SK-N-SH (cell line): ENCODE measurements around the gene CNTNAP2.

Source experiments
- CTCF ChIP-seq: fragments of 200-600 bp; sonication (generic); IDR thresholded peaks from 2 replicates; pipeline ENCODE4 v1.6.1; 2017; ENCODE audit warnings: antibody characterized with exemption, mild to moderate bottlenecking, moderate library complexity
- EP300 ChIP-seq, 2 experiments: IDR thresholded peaks; 2 replicates each; pipeline versions ENCODE4 v1.4.0 to v1.6.1; 2012; ENCODE audit warnings: borderline replicate concordance in 1 of 2, low read depth in 1 of 2, low read length in 1 of 2
- EZH2phosphoT487 ChIP-seq: fragments of 200-600 bp; sonication (generic); IDR thresholded peaks from 2 replicates; pipeline ENCODE4 v1.6.1; 2017; ENCODE audit warnings: low read depth, mixed run types, mild to moderate bottlenecking, antibody characterized with exemption, moderate library complexity, borderline replicate concordance
- GATA2 ChIP-seq: sonication (generic); formaldehyde crosslinking; IDR thresholded peaks from 2 replicates; pipeline ENCODE4 v1.5.0; 2020; ENCODE audit warnings: mild to moderate bottlenecking, missing genetic modification reagents
- MAX ChIP-seq: IDR thresholded peaks from 2 replicates; pipeline ENCODE4 v1.4.0; 2012; ENCODE audit warnings: low read depth
- MEF2A ChIP-seq: IDR thresholded peaks from 2 replicates; pipeline ENCODE4 v1.4.0; 2012; ENCODE audit warnings: low read depth, borderline replicate concordance
- PBX3 ChIP-seq: IDR thresholded peaks from 2 replicates; pipeline ENCODE4; 2012
- RAD21 ChIP-seq: IDR thresholded peaks from 2 replicates; pipeline ENCODE4 v1.6.1; 2012; ENCODE audit warnings: mild to moderate bottlenecking, low read length
- SMC3 ChIP-seq: IDR thresholded peaks from 2 replicates; pipeline ENCODE4 v1.6.1; 2012; ENCODE audit warnings: low read depth, low read length, improper control_type of control experiment
- TAF1 ChIP-seq: IDR thresholded peaks from 2 replicates; pipeline ENCODE4 v1.6.1; 2012; ENCODE audit warnings: low read depth, mild to moderate bottlenecking, low read length, moderate library complexity, borderline replicate concordance
- TCF12 ChIP-seq: IDR thresholded peaks from 2 replicates; pipeline ENCODE4 v1.4.0; 2012
- USF2 ChIP-seq: fragments of 150-350 bp; IDR thresholded peaks from 2 replicates; pipeline ENCODE4 v1.6.1; 2017; ENCODE audit warnings: antibody characterized with exemption, low read length, low read depth, borderline replicate concordance
- YY1 ChIP-seq: IDR thresholded peaks from 2 replicates; pipeline ENCODE4 v1.4.0; 2012; ENCODE audit warnings: low read depth, mild to moderate bottlenecking

- TF ChIP-seq EP300 (IDR thresholded peaks at IDR 0.05; ENCODE audit: borderline replicate concordance in 1 of 2, low read depth in 1 of 2, low read length in 1 of 2), result no peak
- TF ChIP-seq TCF12, result no peak
- TF ChIP-seq MAX, result no peak
- TF ChIP-seq RAD21, result no peak
- TF ChIP-seq MEF2A, result no peak
- no peak for TF ChIP-seq CTCF
- TF ChIP-seq USF2, result no peak
- TF ChIP-seq TAF1, result no peak
- TF ChIP-seq SMC3, result no peak
- no peak for TF ChIP-seq GATA2 (CRISPR knock-in tag)
- TF ChIP-seq PBX3, result no peak
- no peak for TF ChIP-seq EZH2phosphoT487
- TF ChIP-seq YY1, result no peak
Observed at GRCh38 chr7:146875237-146875785, 758.7 kb downstream of the CNTNAP2 start.
